GM23248 (cell line): Measurements from ENCODE around the gene NKAIN2.

Experiments used
- EZH2 ChIP-seq: fragments of 200-600 bp; sonication (generic); IDR thresholded peaks from 2 replicates; pipeline ENCODE4 v1.6.1; 2018; ENCODE audit warnings: antibody characterized with exemption, mild to moderate bottlenecking; ENCODE audit not compliant: insufficient read depth, poor library complexity, severe bottlenecking
- EZH2phosphoT487 ChIP-seq: fragments of 200-600 bp; sonication (generic); IDR thresholded peaks from 2 replicates; pipeline ENCODE4 v1.6.1; 2018; ENCODE audit warnings: antibody characterized with exemption, moderate library complexity, mild to moderate bottlenecking, low read depth; ENCODE audit not compliant: insufficient read depth

- TF ChIP-seq EZH2 (no peak), EZH2phosphoT487 (no peak)
Measured at GRCh38 chr6:124467366-124467765, 663.7 kb downstream of the NKAIN2 start.
